Measurements from ENCODE around the gene TNS2.
A peak's percentile ranks its signal among the peaks of the same experiment; 100 is the strongest.

TNS2 gene

DNA sequence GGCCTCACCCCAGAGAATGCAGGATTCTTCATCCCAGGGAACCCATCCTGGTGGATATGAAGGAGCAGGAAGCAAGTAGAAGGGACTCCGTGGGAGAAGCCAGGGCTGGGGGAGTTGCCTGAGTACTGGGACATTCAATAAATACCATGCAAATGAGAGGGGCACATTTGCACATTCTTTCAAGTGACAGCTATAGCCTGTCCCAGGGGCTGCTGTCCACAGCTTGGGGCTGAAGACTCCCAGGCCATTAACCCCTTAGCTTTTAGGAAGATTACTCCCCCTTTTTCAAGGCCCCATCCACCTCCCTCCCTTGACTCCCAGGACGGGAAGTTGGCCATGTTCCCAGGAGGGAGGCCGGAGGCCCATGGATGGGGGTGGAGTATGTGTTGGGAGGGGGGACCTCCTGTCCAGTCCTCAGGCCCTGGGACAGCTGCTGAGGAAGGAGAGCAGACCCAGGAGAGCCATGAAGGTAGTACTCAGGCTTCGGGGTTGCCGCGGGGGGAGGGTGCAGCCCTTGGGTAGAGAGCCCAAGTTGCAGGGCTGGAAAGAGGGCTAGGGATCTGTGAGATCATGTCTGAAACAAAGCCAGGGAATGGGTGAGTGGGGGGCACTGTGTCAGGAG lies 974 bp upstream of the TNS2 start (continued):
- TF ChIP-seq GLIS1 (tag by site-specific recombination; IDR thresholded peaks at IDR 0.05) (peak; percentile 92), ZNF416 (tag by site-specific recombination; IDR thresholded peaks at IDR 0.05) (no peak), ZNF174 (tag by site-specific recombination; IDR thresholded peaks at IDR 0.05) (no peak), KLF1 (tag by site-specific recombination; IDR thresholded peaks at IDR 0.05) (no peak), ZFP37 (tag by site-specific recombination; IDR thresholded peaks at IDR 0.05) (no peak), ZNF701 (tag by site-specific recombination; IDR thresholded peaks at IDR 0.05) (no peak), ZNF248 (tag by site-specific recombination; IDR thresholded peaks at IDR 0.05) (no peak), MZF1 (tag by site-specific recombination; IDR thresholded peaks at IDR 0.05; ENCODE audit: borderline replicate concordance) (peak; percentile 49), ZNF292 (tag by site-specific recombination; IDR thresholded peaks at IDR 0.05; ENCODE audit: borderline replicate concordance, low read depth) (no peak)
- TF ChIP-seq, protein P1, sequence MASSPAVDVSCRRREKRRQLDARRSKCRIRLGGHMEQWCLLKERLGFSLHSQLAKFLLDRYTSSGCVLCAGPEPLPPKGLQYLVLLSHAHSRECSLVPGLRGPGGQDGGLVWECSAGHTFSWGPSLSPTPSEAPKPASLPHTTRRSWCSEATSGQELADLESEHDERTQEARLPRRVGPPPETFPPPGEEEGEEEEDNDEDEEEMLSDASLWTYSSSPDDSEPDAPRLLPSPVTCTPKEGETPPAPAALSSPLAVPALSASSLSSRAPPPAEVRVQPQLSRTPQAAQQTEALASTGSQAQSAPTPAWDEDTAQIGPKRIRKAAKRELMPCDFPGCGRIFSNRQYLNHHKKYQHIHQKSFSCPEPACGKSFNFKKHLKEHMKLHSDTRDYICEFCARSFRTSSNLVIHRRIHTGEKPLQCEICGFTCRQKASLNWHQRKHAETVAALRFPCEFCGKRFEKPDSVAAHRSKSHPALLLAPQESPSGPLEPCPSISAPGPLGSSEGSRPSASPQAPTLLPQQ (tag by site-specific recombination; IDR thresholded peaks at IDR 0.05), result no peak
- TF ChIP-seq, protein P2, sequence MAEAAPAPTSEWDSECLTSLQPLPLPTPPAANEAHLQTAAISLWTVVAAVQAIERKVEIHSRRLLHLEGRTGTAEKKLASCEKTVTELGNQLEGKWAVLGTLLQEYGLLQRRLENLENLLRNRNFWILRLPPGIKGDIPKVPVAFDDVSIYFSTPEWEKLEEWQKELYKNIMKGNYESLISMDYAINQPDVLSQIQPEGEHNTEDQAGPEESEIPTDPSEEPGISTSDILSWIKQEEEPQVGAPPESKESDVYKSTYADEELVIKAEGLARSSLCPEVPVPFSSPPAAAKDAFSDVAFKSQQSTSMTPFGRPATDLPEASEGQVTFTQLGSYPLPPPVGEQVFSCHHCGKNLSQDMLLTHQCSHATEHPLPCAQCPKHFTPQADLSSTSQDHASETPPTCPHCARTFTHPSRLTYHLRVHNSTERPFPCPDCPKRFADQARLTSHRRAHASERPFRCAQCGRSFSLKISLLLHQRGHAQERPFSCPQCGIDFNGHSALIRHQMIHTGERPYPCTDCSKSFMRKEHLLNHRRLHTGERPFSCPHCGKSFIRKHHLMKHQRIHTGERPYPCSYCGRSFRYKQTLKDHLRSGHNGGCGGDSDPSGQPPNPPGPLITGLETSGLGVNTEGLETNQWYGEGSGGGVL (tag by site-specific recombination; IDR thresholded peaks at IDR 0.05), result peak; percentile 67; the same call in 1 of the 2 replicates

DNA sequence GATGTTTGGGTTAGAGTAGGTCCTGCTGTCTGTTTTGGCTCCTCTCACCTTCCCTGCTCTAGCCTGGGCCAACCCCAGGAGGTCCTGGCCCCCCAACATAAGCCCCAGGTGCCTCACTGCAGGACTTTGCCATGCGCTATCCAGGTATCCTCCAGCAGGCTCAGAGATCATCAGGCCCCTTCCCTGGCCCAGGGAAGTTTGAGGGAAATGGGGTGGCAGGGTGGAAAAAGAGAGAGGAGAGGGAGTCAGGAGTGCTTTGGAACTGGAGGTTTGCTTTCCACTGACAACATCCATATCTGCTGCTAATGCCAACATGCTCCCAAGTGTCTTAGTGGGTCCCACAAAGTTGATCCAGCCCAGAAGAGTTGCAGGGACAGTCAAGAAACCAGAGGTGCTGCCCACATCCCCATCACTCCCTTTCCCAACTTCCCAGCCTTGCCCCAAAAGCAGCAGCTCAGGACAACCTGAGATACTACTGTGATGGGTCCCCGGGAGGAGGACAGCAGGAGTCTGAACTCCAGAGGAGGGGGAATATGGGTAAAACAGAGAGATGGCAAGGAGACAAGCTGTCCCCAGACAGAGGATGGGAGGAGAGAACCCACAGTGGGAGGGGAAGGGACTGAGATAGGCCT lies 677 bp downstream of the TNS2 start:
- H3K9me3 ChIP-seq (ENCODE audit: control insufficient read depth, insufficient read depth, low read depth, low read length), result no peaks in the 10 kb centered on the region
- TF ChIP-seq ZNF114 (tag by site-specific recombination; IDR thresholded peaks at IDR 0.05) (no peak), MEIS1 (CRISPR knock-in tag; IDR thresholded peaks at IDR 0.05; ENCODE audit: borderline replicate concordance) (no peak), ZNF221 (tag by site-specific recombination; IDR thresholded peaks at IDR 0.05; ENCODE audit: borderline replicate concordance) (no peak), ZNF248 (tag by site-specific recombination; IDR thresholded peaks at IDR 0.05) (no peak), KLF16 (tag by site-specific recombination; IDR thresholded peaks at IDR 0.05) (no peak), ZFP69B (tag by site-specific recombination; IDR thresholded peaks at IDR 0.05) (peak; percentile 60; the same call in 1 of the 2 replicates), ZNF121 (tag by site-specific recombination; IDR thresholded peaks at IDR 0.05) (no peak)
- TF ChIP-seq, protein P1 (tag by site-specific recombination; IDR thresholded peaks at IDR 0.05), result peak; percentile 60
- H3K36me3 ChIP-seq (ENCODE audit: control insufficient read depth in 2 of 2, insufficient read depth in 1 of 2, low read length in 2 of 2), result peaks cover 0 to 9% of the 10 kb centered on the region in 2 experiments; a peak in 1 of 3 replicates
- peak overlapping the region; percentile 81; the same call in 1 of the 2 replicates for H3K27ac ChIP-seq (ENCODE audit: extremely low read depth, low read depth, low read length)
- no peak overlapping the region for H3K4me3 ChIP-seq (ENCODE audit: low read depth, low read length)
- POLR2A ChIA-PET, result interaction anchor here (1.0 kb wide), 1 partner anchor 29 kb away, joined by 3 read pairs; the partner anchor contains the start of gene SPRYD3
- peaks cover 40% of the 10 kb centered on the region for H3K4me1 ChIP-seq (ENCODE audit: control insufficient read depth, insufficient read depth, low read length)
- CTCF ChIA-PET, result interaction anchor here (0.6 to 1.7 kb wide), 4 partner anchors 10 to 48 kb away, joined by 3 to 8 read pairs (median 4); no protein-coding TSS in a partner anchor
